NB4 (cell line): ENCODE data around the gene OR52E4.

Source experiments
- DNase-seq: peaks from one replicate; pipeline ENCODE4 v3.0.0; 2010; ENCODE audit warnings: low read depth
- H3K4me3 ChIP-seq: one replicate; pipeline ENCODE4 v1.5.1; 2011; ENCODE audit warnings: mild to moderate bottlenecking, low read depth, low read length, moderate library complexity
- MYC ChIP-seq: IDR thresholded peaks from 2 replicates; pipeline ENCODE4 v1.6.1; 2011; ENCODE audit warnings: low read depth, low read length
- POLR2A ChIP-seq: IDR thresholded peaks from 2 replicates; pipeline ENCODE4 v1.6.1; 2011; ENCODE audit warnings: mild to moderate bottlenecking; ENCODE audit not compliant: insufficient read length; ENCODE audit errors: extremely low read depth
- TF ChIP-seq, protein P1 (sequence below): IDR thresholded peaks from 2 replicates; pipeline ENCODE4 v1.6.1; 2011; ENCODE audit warnings: low read depth, low read length
- TF ChIP-seq, protein P2 (sequence below): IDR thresholded peaks from one replicate; pipeline ENCODE4 v1.5.1; 2012; ENCODE audit warnings: low read depth, low read length

The OR52E4 gene

DNA sequence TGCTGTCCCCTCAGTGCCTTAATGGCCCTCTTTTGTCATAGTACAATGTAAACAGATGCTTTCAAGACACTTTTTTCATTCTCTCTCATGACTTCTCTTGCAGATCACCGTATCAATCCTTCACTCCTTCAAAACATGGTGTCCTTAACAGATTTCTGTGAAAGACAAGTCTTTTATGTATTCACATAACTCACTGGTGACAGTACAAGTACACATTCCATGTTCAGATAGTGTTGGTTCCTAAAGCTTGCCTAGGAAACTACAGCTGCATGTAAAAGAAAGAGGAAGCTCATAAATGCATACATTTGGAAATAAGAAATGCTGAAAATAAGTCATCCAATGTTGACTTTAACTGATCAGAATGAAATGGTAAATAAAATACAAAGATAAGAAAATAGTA is 33.7 kb upstream of the OR52E4 start:
- H3K4me3 ChIP-seq = no peak overlapping the region
- no peak for DNase-seq
- TF ChIP-seq, protein P1, sequence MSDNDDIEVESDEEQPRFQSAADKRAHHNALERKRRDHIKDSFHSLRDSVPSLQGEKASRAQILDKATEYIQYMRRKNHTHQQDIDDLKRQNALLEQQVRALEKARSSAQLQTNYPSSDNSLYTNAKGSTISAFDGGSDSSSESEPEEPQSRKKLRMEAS = no peak
- TF ChIP-seq POLR2A (no peak), MYC (no peak)
- TF ChIP-seq, protein P2, sequence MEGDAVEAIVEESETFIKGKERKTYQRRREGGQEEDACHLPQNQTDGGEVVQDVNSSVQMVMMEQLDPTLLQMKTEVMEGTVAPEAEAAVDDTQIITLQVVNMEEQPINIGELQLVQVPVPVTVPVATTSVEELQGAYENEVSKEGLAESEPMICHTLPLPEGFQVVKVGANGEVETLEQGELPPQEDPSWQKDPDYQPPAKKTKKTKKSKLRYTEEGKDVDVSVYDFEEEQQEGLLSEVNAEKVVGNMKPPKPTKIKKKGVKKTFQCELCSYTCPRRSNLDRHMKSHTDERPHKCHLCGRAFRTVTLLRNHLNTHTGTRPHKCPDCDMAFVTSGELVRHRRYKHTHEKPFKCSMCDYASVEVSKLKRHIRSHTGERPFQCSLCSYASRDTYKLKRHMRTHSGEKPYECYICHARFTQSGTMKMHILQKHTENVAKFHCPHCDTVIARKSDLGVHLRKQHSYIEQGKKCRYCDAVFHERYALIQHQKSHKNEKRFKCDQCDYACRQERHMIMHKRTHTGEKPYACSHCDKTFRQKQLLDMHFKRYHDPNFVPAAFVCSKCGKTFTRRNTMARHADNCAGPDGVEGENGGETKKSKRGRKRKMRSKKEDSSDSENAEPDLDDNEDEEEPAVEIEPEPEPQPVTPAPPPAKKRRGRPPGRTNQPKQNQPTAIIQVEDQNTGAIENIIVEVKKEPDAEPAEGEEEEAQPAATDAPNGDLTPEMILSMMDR = no peak

DNA sequence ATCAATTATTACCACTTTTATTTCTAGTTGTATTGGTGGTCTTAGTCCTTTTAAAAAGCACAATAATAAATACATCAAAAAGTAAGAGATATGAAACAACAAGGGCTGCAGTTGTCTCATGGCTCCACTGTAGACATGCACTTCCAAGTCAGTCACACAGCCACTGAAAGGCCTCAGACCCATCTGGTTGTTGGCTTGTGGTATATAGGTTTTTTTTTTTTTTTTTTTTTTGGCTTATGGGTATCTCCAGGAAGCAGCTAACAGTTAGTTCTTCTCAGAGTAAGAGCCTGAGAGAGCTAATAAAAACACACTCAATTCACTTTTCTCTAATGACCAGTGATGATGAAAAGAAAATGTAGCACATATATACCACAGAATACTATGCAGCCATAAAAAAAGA is 32.7 kb upstream of the OR52E4 start:
- TF ChIP-seq MYC = no peak
- DNase-seq = no peak
- no peak overlapping the region for H3K4me3 ChIP-seq

DNA sequence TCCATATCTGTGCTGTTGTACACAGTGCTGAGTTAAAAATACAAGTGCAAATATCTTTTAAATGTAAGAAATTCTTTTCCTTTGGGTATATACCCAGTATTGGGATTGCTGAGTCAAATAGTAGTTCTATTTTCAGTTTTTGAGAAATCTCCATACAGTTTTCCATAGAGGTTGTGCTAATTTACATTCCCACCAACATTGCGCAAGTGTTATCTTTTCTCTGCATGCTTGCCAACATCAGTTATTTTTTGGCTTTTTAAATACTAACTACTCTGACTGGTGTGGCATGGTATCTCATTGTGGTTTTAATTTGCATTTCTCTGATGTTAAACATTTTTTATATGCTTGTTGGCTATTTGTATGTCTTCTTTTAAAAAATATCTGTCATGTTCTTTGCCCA is 29.4 kb upstream of the OR52E4 start:
- TF ChIP-seq, protein P1 = no peak
- H3K4me3 ChIP-seq = no peak overlapping the region
- no peak for DNase-seq

DNA sequence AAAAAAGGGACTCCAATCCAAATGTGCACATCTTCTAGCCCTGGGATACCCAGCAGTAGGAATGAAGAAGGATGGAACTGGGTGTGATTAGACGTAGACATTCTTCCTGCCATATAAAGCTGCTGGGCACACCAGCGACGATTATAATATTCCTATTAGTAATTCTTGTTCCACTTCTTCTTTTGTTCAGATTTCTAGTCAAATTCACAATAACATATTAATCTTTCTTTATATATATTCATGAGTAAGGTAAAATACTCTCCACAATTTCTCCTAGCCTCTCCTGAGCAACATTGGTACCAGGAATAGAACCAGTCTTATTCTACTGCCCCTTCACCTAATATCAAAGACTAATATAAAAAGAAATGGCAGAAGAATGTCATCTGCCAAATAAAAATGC is 22.8 kb upstream of the OR52E4 start, which contains the start of gene OR52E8:
Gene OR52E8 (minus strand): TSS at position 101 of the 400 bp plus-strand sequence. CDS start 0 bp downstream, at position 101.
- no peak within 1 kb of the TSS for H3K4me3 ChIP-seq
- DNase-seq = no peak
- TF ChIP-seq, protein P2 = no peak
- no peak for TF ChIP-seq MYC
- TF ChIP-seq POLR2A = no peak
- TF ChIP-seq, protein P1 = no peak

DNA sequence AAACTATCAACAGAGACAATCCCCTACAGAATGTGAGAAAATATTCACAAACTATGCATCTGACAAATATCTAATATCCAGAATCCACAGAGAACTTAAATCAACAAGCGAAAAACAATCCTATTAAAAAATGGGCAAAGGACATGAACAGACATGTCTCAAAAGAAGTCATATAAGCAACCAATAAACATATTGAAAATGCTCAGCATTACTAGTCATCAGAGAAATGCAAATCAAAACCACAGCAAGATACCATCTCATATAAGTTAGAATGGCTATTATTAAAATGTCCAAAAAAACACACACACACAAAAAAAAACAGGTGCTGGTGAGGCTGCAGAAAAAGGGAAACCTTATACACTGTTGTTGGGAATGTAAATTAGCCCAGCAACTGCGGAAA is 14.6 kb upstream of the OR52E4 start:
- TF ChIP-seq, protein P1 = no peak
- TF ChIP-seq MYC (no peak), POLR2A (no peak)
- TF ChIP-seq, protein P2 = no peak
- no peak for DNase-seq
- H3K4me3 ChIP-seq = no peak overlapping the region

DNA sequence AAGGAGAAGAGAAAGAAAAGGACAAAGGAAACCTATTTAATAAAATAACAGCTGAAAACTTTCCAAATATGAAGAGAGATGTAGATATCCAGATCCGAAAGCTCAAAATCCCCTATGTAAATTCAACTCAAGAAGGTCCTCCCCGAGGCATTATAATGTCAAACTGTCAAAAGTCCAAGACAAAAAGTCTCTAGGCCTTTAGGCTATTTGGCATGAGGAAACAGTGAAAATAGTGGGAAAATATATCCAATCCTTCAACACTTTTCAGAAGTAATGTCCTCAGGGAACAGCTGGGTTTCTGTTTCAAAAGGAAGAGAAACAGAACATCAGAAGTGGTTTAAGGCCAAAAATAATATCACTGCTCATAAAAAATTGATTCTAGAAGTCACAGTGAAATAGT is 1.9 kb upstream of the OR52E4 start:
- H3K4me3 ChIP-seq = no peak overlapping the region
- no peak for DNase-seq
- TF ChIP-seq POLR2A (no peak), MYC (no peak)
- TF ChIP-seq, protein P2 = no peak
- TF ChIP-seq, protein P1 = no peak

DNA sequence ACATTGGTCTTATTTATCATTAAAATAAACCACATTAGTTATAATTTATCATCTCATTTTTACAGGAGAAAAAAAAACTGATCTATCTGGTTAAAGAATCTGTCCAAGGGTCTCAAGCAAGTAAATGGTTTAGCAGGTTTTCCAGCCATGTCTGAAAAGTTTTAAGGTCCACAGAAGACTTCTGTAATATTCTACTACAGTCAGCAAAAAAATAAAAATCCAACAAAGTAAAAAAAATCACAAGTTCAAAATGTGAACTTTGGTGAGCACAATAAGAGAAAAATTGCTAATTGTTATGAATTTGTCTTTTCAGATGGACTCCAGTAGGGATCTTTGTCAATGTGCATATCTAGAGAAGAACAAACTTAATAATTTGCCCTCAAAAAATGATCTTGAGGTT is 1.3 kb downstream of the OR52E4 start:
- TF ChIP-seq POLR2A (no peak), MYC (no peak)
- TF ChIP-seq, protein P1 = no peak

More for the DNA sequence above, 1.3 kb downstream of the OR52E4 start:
- H3K4me3 ChIP-seq = no peak overlapping the region
- no peak for DNase-seq
